HEK293T (cell line): ENCODE results near the gene PLD1.

Experiments
- ARNT ChIP-seq: fragments of 450-650 bp; IDR thresholded peaks from 2 replicates; pipeline ENCODE4 v1.6.1; 2017; ENCODE audit warnings: mild to moderate bottlenecking
- BHLHE40 ChIP-seq: fragments of 450-650 bp; IDR thresholded peaks from 2 replicates; pipeline ENCODE4 v1.6.1; 2016; ENCODE audit warnings: mild to moderate bottlenecking, moderate library complexity, borderline replicate concordance
- ELF4 ChIP-seq: fragments of 450-650 bp; IDR thresholded peaks from 2 replicates; pipeline ENCODE4 v1.6.1; 2017; ENCODE audit warnings: antibody characterized with exemption
- FOXA1 ChIP-seq: fragments of 450-650 bp; IDR thresholded peaks from 2 replicates; pipeline ENCODE4 v1.6.1; 2016; ENCODE audit warnings: mild to moderate bottlenecking
- FOXK2 ChIP-seq: fragments of 450-650 bp; IDR thresholded peaks from 2 replicates; pipeline ENCODE4 v1.6.1; 2016; ENCODE audit warnings: mild to moderate bottlenecking
- NFRKB ChIP-seq: fragments of 450-650 bp; IDR thresholded peaks from 2 replicates; pipeline ENCODE4 v1.6.1; 2016; ENCODE audit warnings: mild to moderate bottlenecking, moderate library complexity
- SP1 ChIP-seq: fragments of 450-650 bp; IDR thresholded peaks from 2 replicates; pipeline ENCODE4 v1.6.1; 2017

- TF ChIP-seq SP1 = no peak
- no peak for TF ChIP-seq FOXA1
- TF ChIP-seq FOXK2 = no peak
- no peak for TF ChIP-seq ELF4
- TF ChIP-seq ARNT = no peak
- TF ChIP-seq NFRKB = no peak
- TF ChIP-seq BHLHE40 = no peak
These were observed 166.6 kb downstream of the PLD1 start for GRCh38 chr3:171643681-171644080.
